OCI-LY7 (cell line): ENCODE measurements around the gene RPL18.

Experiments
- CTCF ChIP-seq: fragments of 200-600 bp; sonication (generic); conservative IDR thresholded peaks from 2 replicates; pipeline ENCODE4 v1.5.1; 2014; ENCODE audit warnings: mild to moderate bottlenecking, antibody characterized with exemption, low read length, moderate library complexity, mixed read lengths
- EZH2phosphoT487 ChIP-seq: fragments of 200-600 bp; sonication (generic); IDR thresholded peaks from 2 replicates; pipeline ENCODE4 v1.6.1; 2018; ENCODE audit warnings: low read depth, borderline replicate concordance, mild to moderate bottlenecking, mixed run types, antibody characterized with exemption, low read length, moderate library complexity, mixed read lengths

DNA sequence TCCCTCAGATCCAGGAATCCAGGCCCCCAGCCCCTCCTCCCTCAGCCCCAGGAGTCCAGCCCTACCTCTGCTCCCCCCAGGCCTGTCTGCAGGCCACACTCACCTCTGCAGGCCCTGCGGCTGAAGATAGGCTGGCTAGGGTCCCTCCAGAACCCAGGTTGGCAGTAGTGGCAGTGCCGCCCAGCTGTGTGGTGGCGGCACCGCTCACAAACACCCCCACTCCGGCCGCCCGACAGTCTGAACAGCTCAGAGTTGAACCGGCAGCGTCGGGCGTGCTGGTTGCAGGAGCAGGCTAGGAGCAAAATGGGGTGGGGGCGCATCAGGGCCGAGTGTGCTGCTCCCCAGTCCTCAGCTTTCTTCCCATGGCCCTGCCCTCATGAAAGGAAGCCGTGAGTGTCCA lies 45.5 kb upstream of the RPL18 start:
- TF ChIP-seq CTCF (no peak), EZH2phosphoT487 (no peak)
